ENCODE data around the gene ARL17A.
A peak's percentile ranks its signal among the peaks of the same experiment; 100 is the strongest.
"Not testable (repeated sequence)": the region's sequence is repeated elsewhere in the genome, so short reads cannot be mapped to it uniquely, and the experiment has no call there.

ARL17A gene

GRCh38 chr17:46534716-46535115, 44.8 kb downstream of the ARL17A start:
- not testable (repeated sequence) for DNase-seq

- DNase-seq, result not testable (repeated sequence)
These were observed 67.3 kb downstream of the ARL17A start, which contains the start of gene LRRC37A2 for GRCh38 chr17:46512168-46512567. Gene LRRC37A2, plus strand, starts transcription at chr17:46512468. Its CDS starts 245 bp downstream, at chr17:46512713.

- not testable (repeated sequence) for DNase-seq
These were observed 73.6 kb downstream of the ARL17A start for GRCh38 chr17:46505896-46506295.

GRCh38 chr17:46499437-46500139, 79.9 kb downstream of the ARL17A start:
- not testable (repeated sequence) for DNase-seq

- DNase-seq, result not testable (repeated sequence)
These were observed 87.5 kb downstream of the ARL17A start for GRCh38 chr17:46492021-46492420.

- DNase-seq, result not testable (repeated sequence)
These were observed 98.2 kb downstream of the ARL17A start for GRCh38 chr17:46481310-46481709.

GRCh38 chr17:46478823-46479222, 100.7 kb downstream of the ARL17A start:
- not testable (repeated sequence) for DNase-seq

GRCh38 chr17:46475583-46475982, 103.9 kb downstream of the ARL17A start:
- DNase-seq, result peak; percentile 27

GRCh38 chr17:46474489-46474888, 105.0 kb downstream of the ARL17A start:
- not testable (repeated sequence) for DNase-seq

GRCh38 chr17:46467618-46468017, 111.9 kb downstream of the ARL17A start:
- not testable (repeated sequence) for DNase-seq
